ENCODE results near the gene VWC2L. TPM values are rescaled to one million over a fixed set of nuclear protein-coding genes. Genes with fewer than 3 reads are reported as not detected.
A peak's percentile ranks its signal among the peaks of the same experiment; 100 is the strongest.

Gene VWC2L
- polyA plus RNA-seq, 4 donors: 0.03 TPM; not detected in 2

DNA sequence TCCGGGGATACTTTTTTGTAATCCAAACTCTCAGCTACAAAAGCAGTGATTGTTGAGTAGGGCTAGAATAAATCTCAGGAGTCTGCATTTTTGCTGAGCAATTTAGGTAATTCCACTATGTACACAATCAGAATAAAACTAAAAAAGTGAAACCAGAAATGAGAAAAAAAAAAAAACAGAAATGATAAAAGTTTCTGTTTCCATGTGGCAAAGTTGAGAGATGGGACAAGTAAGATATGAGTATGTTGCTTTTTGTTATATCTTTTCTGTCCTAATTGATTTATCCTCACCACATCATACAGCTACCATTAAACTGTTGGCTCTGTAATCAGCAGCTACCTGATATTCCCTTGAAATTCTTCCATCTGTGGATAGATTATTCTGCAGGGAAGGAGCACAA lies 92.7 kb downstream of the VWC2L start:
- no peaks in the 10 kb centered on the region for H3K27me3 ChIP-seq (ENCODE audit: control insufficient read depth in 3 of 3, insufficient read depth in 3 of 3, low read length in 3 of 3)
- FAIRE-seq: no peak
- WGBS, 3 donors: 82 to 91% (median 86%) methylated on average over 1 of the region's 1 CpG
- H3K36me3 ChIP-seq (ENCODE audit: control insufficient read depth in 3 of 3, insufficient read depth in 2 of 3, low read depth in 1 of 3, low read length in 3 of 3): no peaks in the 10 kb centered on the region
- no peaks in the 10 kb centered on the region for H3K4me1 ChIP-seq (ENCODE audit: control insufficient read depth in 3 of 3, insufficient read depth in 2 of 3, low read depth in 1 of 3, low read length in 2 of 3)
- no peak overlapping the region for H3K4me3 ChIP-seq (ENCODE audit: low read depth in 1 of 3, low read length in 3 of 3)
- no peaks in the 10 kb centered on the region for H3K9me3 ChIP-seq (ENCODE audit: control insufficient read depth in 2 of 2, insufficient read depth in 1 of 2, low read depth in 1 of 2, low read length in 1 of 2)
- H3K27ac ChIP-seq (ENCODE audit: low read depth in 1 of 3, low read length in 2 of 3): no peak overlapping the region
- DNase-seq: no peak

DNA sequence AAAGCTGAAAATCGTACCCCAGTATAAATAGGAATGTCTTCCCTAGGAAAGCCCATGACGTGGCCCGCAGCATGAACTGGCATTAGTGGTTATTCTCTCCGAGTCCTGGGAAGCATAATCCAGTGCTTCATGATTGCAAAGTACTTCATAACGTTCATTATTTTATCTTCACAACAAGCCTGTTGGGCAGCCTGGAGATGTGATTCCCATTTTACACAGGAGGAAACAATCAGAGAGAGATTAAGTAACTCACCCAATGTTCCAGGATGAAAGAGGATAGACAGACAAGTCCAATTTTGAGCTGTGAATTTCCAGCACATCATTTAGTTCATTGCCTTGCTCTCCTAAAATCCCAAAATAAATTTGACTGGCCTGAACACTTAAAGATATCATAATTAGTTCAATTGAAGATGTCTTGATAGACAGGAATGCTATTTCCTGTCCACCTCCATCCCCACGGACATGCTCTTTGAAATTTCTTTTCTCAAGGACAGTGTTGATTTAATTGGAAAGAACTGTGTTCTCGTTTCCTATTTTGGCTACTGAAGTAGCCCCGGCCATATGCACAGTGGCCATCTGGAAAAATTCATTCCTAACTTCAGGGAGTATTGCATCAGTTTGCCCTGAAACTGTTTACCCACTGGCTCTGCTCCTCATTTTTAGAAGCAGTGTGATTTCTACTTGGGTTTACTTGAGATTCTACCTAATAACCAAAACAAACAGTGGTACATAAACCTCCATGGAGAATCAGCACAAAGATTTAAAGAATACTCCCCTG lies 93.9 kb downstream of the VWC2L start:
- FAIRE-seq (no peak), DNase-seq (no peak)
- no peaks in the 10 kb centered on the region for H3K9me3 ChIP-seq (ENCODE audit: control insufficient read depth in 2 of 2, insufficient read depth in 1 of 2, low read depth in 1 of 2, low read length in 1 of 2)
- no peaks in the 10 kb centered on the region for H3K4me1 ChIP-seq (ENCODE audit: control insufficient read depth in 3 of 3, insufficient read depth in 2 of 3, low read depth in 1 of 3, low read length in 2 of 3)
- H3K4me3 ChIP-seq (ENCODE audit: low read depth in 1 of 3, low read length in 3 of 3): no peak overlapping the region
- no peaks in the 10 kb centered on the region for H3K36me3 ChIP-seq (ENCODE audit: control insufficient read depth in 3 of 3, insufficient read depth in 2 of 3, low read depth in 1 of 3, low read length in 3 of 3)
- H3K27me3 ChIP-seq (ENCODE audit: control insufficient read depth in 3 of 3, insufficient read depth in 3 of 3, low read length in 3 of 3): no peaks in the 10 kb centered on the region
- H3K27ac ChIP-seq (ENCODE audit: low read depth in 1 of 3, low read length in 2 of 3): no peak overlapping the region
- WGBS, 3 donors: 71 to 78% (median 76%) methylated on average over 8 of the region's 8 CpGs

DNA sequence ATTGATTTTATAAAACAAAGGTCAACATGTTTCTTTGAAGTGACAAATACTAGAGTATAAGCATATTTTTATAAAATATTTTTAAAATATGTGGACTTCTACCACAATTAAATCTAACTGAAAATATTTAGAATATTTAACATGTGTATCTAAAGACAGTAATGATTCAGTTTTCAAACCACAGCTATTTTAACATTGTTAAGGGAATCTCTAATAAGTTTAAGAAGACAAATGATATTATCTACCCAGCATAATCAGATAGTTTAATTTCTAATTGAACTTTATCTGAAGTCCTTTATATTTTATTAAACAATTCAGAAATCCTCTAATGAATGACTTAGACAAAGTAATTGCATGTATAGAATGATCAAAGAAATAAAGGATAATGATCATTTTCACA lies 96.2 kb downstream of the VWC2L start:
- no peaks in the 10 kb centered on the region for H3K9me3 ChIP-seq (ENCODE audit: control insufficient read depth in 2 of 2, insufficient read depth in 1 of 2, low read depth in 1 of 2, low read length in 1 of 2)
- peak; percentile 80 for FAIRE-seq
- H3K36me3 ChIP-seq (ENCODE audit: control insufficient read depth in 3 of 3, insufficient read depth in 2 of 3, low read depth in 1 of 3, low read length in 3 of 3): no peaks in the 10 kb centered on the region
- H3K4me1 ChIP-seq (ENCODE audit: control insufficient read depth in 3 of 3, insufficient read depth in 2 of 3, low read depth in 1 of 3, low read length in 2 of 3): no peaks in the 10 kb centered on the region
- no peaks in the 10 kb centered on the region for H3K27me3 ChIP-seq (ENCODE audit: control insufficient read depth in 3 of 3, insufficient read depth in 3 of 3, low read length in 3 of 3)
- DNase-seq: no peak
- H3K27ac ChIP-seq (ENCODE audit: low read depth in 1 of 3, low read length in 2 of 3): no peak overlapping the region
- H3K4me3 ChIP-seq (ENCODE audit: low read depth in 1 of 3, low read length in 3 of 3): no peak overlapping the region

DNA sequence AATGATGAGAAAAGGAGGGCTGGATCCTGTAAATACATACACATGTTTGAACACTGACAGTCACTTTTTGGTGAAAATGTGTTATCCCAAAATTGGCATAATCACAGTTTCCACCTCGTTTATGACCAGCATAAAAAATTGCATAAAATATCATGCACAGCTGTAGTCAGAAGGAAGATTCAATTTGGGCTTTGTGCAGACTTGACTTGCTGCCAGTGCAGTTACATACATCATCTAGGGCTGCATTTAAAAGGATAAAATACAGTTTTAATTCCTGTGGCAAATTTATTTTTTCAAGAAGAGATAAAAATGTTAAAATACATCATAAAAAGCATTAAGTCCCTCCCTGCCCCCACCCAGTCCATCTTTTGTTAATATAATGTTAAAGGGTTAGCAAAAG lies 103.8 kb downstream of the VWC2L start:
- Histone ChIP-seq H3K27ac (ENCODE audit: low read depth in 1 of 3, low read length in 2 of 3) (no peak overlapping the region), H3K9me3 (ENCODE audit: control insufficient read depth in 2 of 2, insufficient read depth in 1 of 2, low read depth in 1 of 2, low read length in 1 of 2) (no peaks in the 10 kb centered on the region), H3K4me1 (ENCODE audit: control insufficient read depth in 3 of 3, insufficient read depth in 2 of 3, low read depth in 1 of 3, low read length in 2 of 3) (no peaks in the 10 kb centered on the region), H3K36me3 (ENCODE audit: control insufficient read depth in 3 of 3, insufficient read depth in 2 of 3, low read depth in 1 of 3, low read length in 3 of 3) (no peaks in the 10 kb centered on the region), H3K27me3 (ENCODE audit: control insufficient read depth in 3 of 3, insufficient read depth in 3 of 3, low read length in 3 of 3) (no peaks in the 10 kb centered on the region), H3K4me3 (ENCODE audit: low read depth in 1 of 3, low read length in 3 of 3) (no peak overlapping the region)
- FAIRE-seq (no peak), DNase-seq (no peak)
- WGBS, 3 donors: 5 to 24% (median 20%) methylated on average over 1 of the region's 1 CpG

DNA sequence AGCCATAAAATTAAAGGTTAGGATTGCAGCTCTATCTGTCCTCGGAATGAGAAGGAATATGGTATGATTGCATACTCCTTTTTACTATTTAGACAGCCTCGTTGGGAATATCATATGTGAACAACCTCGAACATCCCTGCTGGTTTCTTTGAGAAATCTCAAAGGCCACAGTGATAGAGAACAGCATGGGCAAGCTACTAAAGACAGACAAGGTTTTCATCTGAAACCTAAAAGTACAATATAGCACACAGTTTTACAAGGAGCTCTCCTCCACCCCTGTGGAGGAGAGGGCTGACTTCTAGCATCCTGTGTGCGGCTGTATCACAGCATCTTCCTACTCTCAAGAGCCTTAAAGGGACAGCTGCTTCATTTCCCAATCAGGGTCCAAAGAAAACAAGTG lies 104.3 kb downstream of the VWC2L start:
- FAIRE-seq: no peak

DNA sequence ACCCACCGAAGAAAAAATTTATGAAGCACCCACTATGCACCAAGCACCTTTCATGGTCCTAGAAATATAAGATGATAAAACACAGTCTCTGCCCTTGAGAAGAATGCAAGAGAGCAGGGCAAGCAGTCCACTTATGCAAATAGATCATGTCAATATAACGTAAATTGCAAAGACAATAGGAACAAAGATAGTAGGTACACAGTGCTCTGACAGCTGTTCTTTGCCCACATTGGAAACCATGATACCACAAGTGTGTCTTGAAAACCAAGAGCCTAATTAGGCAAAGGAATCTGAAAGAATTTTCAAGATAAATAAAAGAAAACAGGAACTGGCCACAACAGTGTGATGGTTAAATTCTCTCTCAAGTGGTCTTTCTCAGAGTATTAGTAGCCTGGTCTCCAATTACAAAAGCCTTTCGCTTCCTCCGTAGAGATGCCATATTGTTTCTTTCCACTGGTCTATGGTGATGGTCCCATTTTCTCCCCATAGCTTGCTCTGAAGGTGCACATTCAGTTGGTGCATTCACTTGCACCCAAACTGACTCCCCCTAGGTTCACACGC lies 108.5 kb downstream of the VWC2L start:
- Histone ChIP-seq H3K4me1 (ENCODE audit: control insufficient read depth in 3 of 3, insufficient read depth in 2 of 3, low read depth in 1 of 3, low read length in 2 of 3) (no peaks in the 10 kb centered on the region), H3K27ac (ENCODE audit: low read depth in 1 of 3, low read length in 2 of 3) (no peak overlapping the region), H3K27me3 (ENCODE audit: control insufficient read depth in 3 of 3, insufficient read depth in 3 of 3, low read length in 3 of 3) (no peaks in the 10 kb centered on the region), H3K36me3 (ENCODE audit: control insufficient read depth in 3 of 3, insufficient read depth in 2 of 3, low read depth in 1 of 3, low read length in 3 of 3) (no peaks in the 10 kb centered on the region), H3K9me3 (ENCODE audit: control insufficient read depth in 2 of 2, insufficient read depth in 1 of 2, low read depth in 1 of 2, low read length in 1 of 2) (no peaks in the 10 kb centered on the region), H3K4me3 (ENCODE audit: low read depth in 1 of 3, low read length in 3 of 3) (no peak overlapping the region)
- FAIRE-seq: no peak
- no peak for DNase-seq
- 78 to 85% (median 85%) methylated on average over 5 of the region's 5 CpGs for WGBS, 3 donors

More for the DNA sequence above, 104.3 kb downstream of the VWC2L start:
- no peak for DNase-seq
- H3K4me1 ChIP-seq (ENCODE audit: control insufficient read depth in 3 of 3, insufficient read depth in 2 of 3, low read depth in 1 of 3, low read length in 2 of 3): no peaks in the 10 kb centered on the region
- H3K27me3 ChIP-seq (ENCODE audit: control insufficient read depth in 3 of 3, insufficient read depth in 3 of 3, low read length in 3 of 3): no peaks in the 10 kb centered on the region
- WGBS, 3 donors: 49 to 62% (median 55%) methylated on average over 4 of the region's 4 CpGs
- H3K4me3 ChIP-seq (ENCODE audit: low read depth in 1 of 3, low read length in 3 of 3): no peak overlapping the region
- no peaks in the 10 kb centered on the region for H3K36me3 ChIP-seq (ENCODE audit: control insufficient read depth in 3 of 3, insufficient read depth in 2 of 3, low read depth in 1 of 3, low read length in 3 of 3)
- H3K27ac ChIP-seq (ENCODE audit: low read depth in 1 of 3, low read length in 2 of 3): no peak overlapping the region
- H3K9me3 ChIP-seq (ENCODE audit: control insufficient read depth in 2 of 2, insufficient read depth in 1 of 2, low read depth in 1 of 2, low read length in 1 of 2): no peaks in the 10 kb centered on the region

DNA sequence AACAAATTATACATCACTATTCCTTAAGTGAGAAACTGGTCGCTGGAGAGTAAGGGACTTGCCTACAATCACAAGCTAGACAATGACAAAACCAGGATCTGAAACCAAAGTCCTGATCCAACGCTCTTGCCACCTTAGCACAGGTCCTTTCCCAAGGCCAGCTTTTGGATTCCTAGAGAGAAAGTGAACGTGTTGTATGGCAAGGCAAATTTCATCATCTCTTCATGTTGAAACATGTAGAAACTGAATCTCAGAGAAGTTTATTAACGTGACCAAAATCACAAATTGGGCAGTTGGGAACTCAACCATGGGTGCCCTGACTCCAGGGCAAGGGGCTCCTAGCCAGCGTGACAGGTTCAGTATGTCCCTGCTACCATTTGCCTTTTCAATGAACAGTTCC lies 118.2 kb downstream of the VWC2L start:
- H3K9me3 ChIP-seq (ENCODE audit: control insufficient read depth in 2 of 2, insufficient read depth in 1 of 2, low read depth in 1 of 2, low read length in 1 of 2): no peaks in the 10 kb centered on the region
- no peak for FAIRE-seq
- no peak for DNase-seq
- 75 to 85% (median 80%) methylated on average over 5 of the region's 5 CpGs for WGBS, 3 donors
- H3K27me3 ChIP-seq (ENCODE audit: control insufficient read depth in 3 of 3, insufficient read depth in 3 of 3, low read length in 3 of 3): no peaks in the 10 kb centered on the region
- no peaks in the 10 kb centered on the region for H3K4me1 ChIP-seq (ENCODE audit: control insufficient read depth in 3 of 3, insufficient read depth in 2 of 3, low read depth in 1 of 3, low read length in 2 of 3)
- H3K36me3 ChIP-seq (ENCODE audit: control insufficient read depth in 3 of 3, insufficient read depth in 2 of 3, low read depth in 1 of 3, low read length in 3 of 3): no peaks in the 10 kb centered on the region
- no peak overlapping the region for H3K4me3 ChIP-seq (ENCODE audit: low read depth in 1 of 3, low read length in 3 of 3)
- H3K27ac ChIP-seq (ENCODE audit: low read depth in 1 of 3, low read length in 2 of 3): no peak overlapping the region

DNA sequence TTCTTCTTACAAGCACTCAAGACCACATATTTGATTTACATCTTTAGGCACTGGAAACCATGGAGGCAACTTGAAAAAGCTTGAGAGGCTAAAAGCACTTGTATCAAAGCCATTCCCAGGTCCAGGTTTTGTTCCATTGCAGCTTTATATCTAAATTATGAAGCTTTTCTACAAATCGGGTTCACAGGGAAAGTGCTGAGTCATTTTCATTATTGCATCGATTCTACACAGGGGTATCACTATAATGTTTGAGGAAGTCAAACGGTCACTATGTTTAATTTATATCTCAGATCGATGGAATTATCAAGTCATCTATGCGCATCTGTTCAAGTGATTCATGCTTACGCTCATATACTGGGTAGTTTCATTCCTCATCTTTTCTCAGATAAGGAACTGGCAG lies 118.7 kb downstream of the VWC2L start:
- no peaks in the 10 kb centered on the region for H3K9me3 ChIP-seq (ENCODE audit: control insufficient read depth in 2 of 2, insufficient read depth in 1 of 2, low read depth in 1 of 2, low read length in 1 of 2)
- WGBS, 3 donors: 81 to 89% (median 83%) methylated on average over 6 of the region's 6 CpGs
- no peaks in the 10 kb centered on the region for H3K27me3 ChIP-seq (ENCODE audit: control insufficient read depth in 3 of 3, insufficient read depth in 3 of 3, low read length in 3 of 3)
- no peak overlapping the region for H3K4me3 ChIP-seq (ENCODE audit: low read depth in 1 of 3, low read length in 3 of 3)
- FAIRE-seq: no peak
- no peak overlapping the region for H3K27ac ChIP-seq (ENCODE audit: low read depth in 1 of 3, low read length in 2 of 3)
- H3K36me3 ChIP-seq (ENCODE audit: control insufficient read depth in 3 of 3, insufficient read depth in 2 of 3, low read depth in 1 of 3, low read length in 3 of 3): no peaks in the 10 kb centered on the region
- H3K4me1 ChIP-seq (ENCODE audit: control insufficient read depth in 3 of 3, insufficient read depth in 2 of 3, low read depth in 1 of 3, low read length in 2 of 3): no peaks in the 10 kb centered on the region
- no peak for DNase-seq

DNA sequence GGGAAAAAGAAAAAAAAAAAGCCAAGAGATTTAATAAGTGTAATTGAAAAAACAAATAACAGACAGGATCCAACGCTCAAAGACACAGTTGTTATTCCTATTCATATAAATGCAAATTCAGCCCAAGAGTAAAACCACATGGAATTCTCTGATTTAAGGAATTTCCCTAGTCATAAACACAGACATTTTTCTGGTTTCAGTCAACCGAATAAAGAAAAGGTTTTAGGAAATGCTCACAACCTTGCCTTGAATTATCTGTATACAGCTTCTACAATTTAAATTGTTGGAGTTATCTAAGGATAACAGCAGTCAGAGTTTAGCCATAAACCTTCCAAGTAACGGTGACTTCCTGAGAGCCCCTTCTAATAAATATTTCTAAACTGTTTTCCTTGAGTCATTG lies 122.7 kb downstream of the VWC2L start:
- 54 to 60% (median 54%) methylated on average over 3 of the region's 3 CpGs for WGBS, 3 donors
- H3K4me1 ChIP-seq (ENCODE audit: control insufficient read depth in 3 of 3, insufficient read depth in 2 of 3, low read depth in 1 of 3, low read length in 2 of 3): no peaks in the 10 kb centered on the region
- H3K27ac ChIP-seq (ENCODE audit: low read depth in 1 of 3, low read length in 2 of 3): no peak overlapping the region
- no peaks in the 10 kb centered on the region for H3K9me3 ChIP-seq (ENCODE audit: control insufficient read depth in 2 of 2, insufficient read depth in 1 of 2, low read depth in 1 of 2, low read length in 1 of 2)
- H3K27me3 ChIP-seq (ENCODE audit: control insufficient read depth in 3 of 3, insufficient read depth in 3 of 3, low read length in 3 of 3): no peaks in the 10 kb centered on the region
- no peaks in the 10 kb centered on the region for H3K36me3 ChIP-seq (ENCODE audit: control insufficient read depth in 3 of 3, insufficient read depth in 2 of 3, low read depth in 1 of 3, low read length in 3 of 3)
- DNase-seq: no peak
- FAIRE-seq: no peak
- H3K4me3 ChIP-seq (ENCODE audit: low read depth in 1 of 3, low read length in 3 of 3): no peak overlapping the region
